Endodermal cell (in vitro differentiated cells): ENCODE results near the gene ZDHHC7. TPM values are rescaled to one million over a fixed set of nuclear protein-coding genes. Genes with fewer than 3 reads are reported as not detected.

Experiments used
- DNase-seq: peaks from one replicate; pipeline ENCODE4 v3.0.0-alpha.2; 2017
- H3K27ac ChIP-seq: 2 replicates; pipeline ENCODE4 v1.5.1; 2013; ENCODE audit warnings: mild to moderate bottlenecking, low read depth, low read length, moderate library complexity
- H3K27me3 ChIP-seq: 2 replicates; pipeline ENCODE4 v1.6.1; 2013; ENCODE audit warnings: mild to moderate bottlenecking, low read length, moderate library complexity; ENCODE audit not compliant: insufficient read depth, control insufficient read depth, poor library complexity, severe bottlenecking
- H3K36me3 ChIP-seq: 2 replicates; pipeline ENCODE4 v1.7.0; 2013; ENCODE audit warnings: mild to moderate bottlenecking, low read length, moderate library complexity; ENCODE audit not compliant: control insufficient read depth, insufficient read depth
- H3K4me1 ChIP-seq: one replicate; pipeline ENCODE4 v1.7.0; 2013; ENCODE audit warnings: low read length; ENCODE audit not compliant: control insufficient read depth, insufficient read depth
- H3K4me3 ChIP-seq: 2 replicates; pipeline ENCODE4 v1.5.1; 2013; ENCODE audit warnings: mild to moderate bottlenecking, low read length, moderate library complexity
- H3K9ac ChIP-seq: 2 replicates; pipeline ENCODE4 v1.6.1; 2013; ENCODE audit warnings: mild to moderate bottlenecking, low read length, moderate library complexity; ENCODE audit not compliant: poor library complexity, severe bottlenecking; ENCODE audit errors: extremely low read depth
- H3K9me3 ChIP-seq: 2 replicates; pipeline ENCODE4 v1.6.1; 2013; ENCODE audit warnings: mild to moderate bottlenecking, low read length, moderate library complexity; ENCODE audit not compliant: control insufficient read depth
- H3K27ac Mint-ChIP-seq: 2 replicates; pipeline ENCODE4 v1.8.0; 2020; ENCODE audit warnings: mixed read lengths
- H3K27me3 Mint-ChIP-seq: 2 replicates; pipeline ENCODE4 v1.8.0; 2021; ENCODE audit warnings: mild to moderate bottlenecking, mixed read lengths; ENCODE audit not compliant: insufficient read depth
- H3K36me3 Mint-ChIP-seq: 2 replicates; pipeline ENCODE4 v1.8.0; 2020; ENCODE audit warnings: low read depth, mixed read lengths
- H3K4me1 Mint-ChIP-seq: 2 replicates; pipeline ENCODE4 v1.8.0; 2020; ENCODE audit warnings: mixed read lengths
- H3K4me3 Mint-ChIP-seq: 2 replicates; pipeline ENCODE4 v1.8.0; 2020; ENCODE audit warnings: mild to moderate bottlenecking, moderate library complexity, mixed read lengths
- H3K9me3 Mint-ChIP-seq: 2 replicates; pipeline ENCODE4 v1.8.0; 2020; ENCODE audit warnings: mild to moderate bottlenecking, mixed read lengths
- WGBS, 2 experiments: methylation state at CpG; one replicate each; pipeline versions ENCODE4 v1.1.5 to v1.1.7; 2013; ENCODE audit warnings: missing lambda C conversion rate in 2 of 2, mixed read lengths in 1 of 2; ENCODE audit not compliant: insufficient coverage in 1 of 2, insufficient read length in 1 of 2; 5-methylcytosine and 5-hydroxymethylcytosine counted together
- total RNA-seq, 2 donors: library from RNA; stranded (reverse); fragmentation: NEBNext Ultra II Directional in 1 of 2; extraction: Animal tissue kit (Norgen Biotek cat#: 25700) in 1 of 2; gene quantifications; 2 replicates in 1 of 2; 3 replicates in 1 of 2; pipeline ENCODE4 v1.2.1, GENCODE V29; 2021
- TF ChIP-seq, protein P1 (sequence below): fragments of 200-600 bp; sonication (generic); conservative IDR thresholded peaks from 2 replicates; pipeline ENCODE4 v1.5.0; 2021; ENCODE audit warnings: antibody characterized with exemption, mild to moderate bottlenecking

Gene ZDHHC7
- total RNA-seq, 2 donors from 2014 or later = 58.7 to 61.8 TPM

DNA sequence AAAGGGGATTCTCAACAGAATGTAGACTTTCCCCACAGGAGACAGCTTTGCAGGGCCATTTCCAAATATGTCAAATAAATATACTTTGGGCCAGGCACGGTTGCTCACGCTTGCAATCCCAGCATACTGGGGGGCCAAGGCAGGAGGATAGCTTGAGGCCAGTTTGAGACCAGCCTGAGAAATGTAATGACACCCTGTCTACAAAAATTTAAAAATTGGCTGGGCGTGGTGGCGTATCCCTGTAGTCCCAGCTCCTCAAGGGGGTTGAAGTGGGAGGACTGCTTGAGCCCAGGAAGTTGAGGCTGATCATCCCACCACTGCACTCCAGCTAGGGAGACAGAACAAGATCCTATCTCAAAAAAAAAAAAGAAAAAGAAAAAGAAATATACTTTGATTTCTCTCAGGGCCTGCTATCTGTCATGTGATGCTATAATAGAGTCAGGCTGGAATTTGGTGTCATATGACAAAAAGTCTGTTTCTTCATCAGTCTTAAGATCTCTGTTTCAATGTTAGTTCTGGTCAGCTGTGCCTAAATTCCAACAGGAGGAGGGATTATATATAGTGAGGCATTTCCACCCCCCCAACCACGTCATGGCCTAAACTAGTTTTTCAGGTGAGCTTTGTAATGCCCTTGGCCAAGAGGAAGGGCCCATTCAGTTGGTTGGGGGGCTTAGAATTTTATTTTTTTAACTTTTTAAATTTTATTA, 4.3 kb upstream of the ZDHHC7 start:
- no peaks in the 10 kb centered on the region for H3K36me3 ChIP-seq
- no peak overlapping the region for H3K4me3 Mint-ChIP-seq
- H3K27ac Mint-ChIP-seq = peak overlapping the region; percentile 71
- no peak overlapping the region for H3K9ac ChIP-seq
- H3K4me1 Mint-ChIP-seq = peaks cover 14% of the 10 kb centered on the region
- peaks cover 4% of the 10 kb centered on the region for H3K4me1 ChIP-seq
- no peaks in the 10 kb centered on the region for H3K27me3 ChIP-seq
- TF ChIP-seq, protein P1, sequence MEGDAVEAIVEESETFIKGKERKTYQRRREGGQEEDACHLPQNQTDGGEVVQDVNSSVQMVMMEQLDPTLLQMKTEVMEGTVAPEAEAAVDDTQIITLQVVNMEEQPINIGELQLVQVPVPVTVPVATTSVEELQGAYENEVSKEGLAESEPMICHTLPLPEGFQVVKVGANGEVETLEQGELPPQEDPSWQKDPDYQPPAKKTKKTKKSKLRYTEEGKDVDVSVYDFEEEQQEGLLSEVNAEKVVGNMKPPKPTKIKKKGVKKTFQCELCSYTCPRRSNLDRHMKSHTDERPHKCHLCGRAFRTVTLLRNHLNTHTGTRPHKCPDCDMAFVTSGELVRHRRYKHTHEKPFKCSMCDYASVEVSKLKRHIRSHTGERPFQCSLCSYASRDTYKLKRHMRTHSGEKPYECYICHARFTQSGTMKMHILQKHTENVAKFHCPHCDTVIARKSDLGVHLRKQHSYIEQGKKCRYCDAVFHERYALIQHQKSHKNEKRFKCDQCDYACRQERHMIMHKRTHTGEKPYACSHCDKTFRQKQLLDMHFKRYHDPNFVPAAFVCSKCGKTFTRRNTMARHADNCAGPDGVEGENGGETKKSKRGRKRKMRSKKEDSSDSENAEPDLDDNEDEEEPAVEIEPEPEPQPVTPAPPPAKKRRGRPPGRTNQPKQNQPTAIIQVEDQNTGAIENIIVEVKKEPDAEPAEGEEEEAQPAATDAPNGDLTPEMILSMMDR = no peak
- peaks cover 8% of the 10 kb centered on the region for H3K27me3 Mint-ChIP-seq
- H3K9me3 Mint-ChIP-seq = no peaks in the 10 kb centered on the region
- no peaks in the 10 kb centered on the region for H3K36me3 Mint-ChIP-seq
- WGBS, 2 experiments = 91 to 92% methylated on average over 2 to 5 of the region's 5 CpGs
- DNase-seq = no peak
- H3K27ac ChIP-seq = no peak overlapping the region
- H3K4me3 ChIP-seq = no peak overlapping the region
- H3K9me3 ChIP-seq = no peaks in the 10 kb centered on the region

DNA sequence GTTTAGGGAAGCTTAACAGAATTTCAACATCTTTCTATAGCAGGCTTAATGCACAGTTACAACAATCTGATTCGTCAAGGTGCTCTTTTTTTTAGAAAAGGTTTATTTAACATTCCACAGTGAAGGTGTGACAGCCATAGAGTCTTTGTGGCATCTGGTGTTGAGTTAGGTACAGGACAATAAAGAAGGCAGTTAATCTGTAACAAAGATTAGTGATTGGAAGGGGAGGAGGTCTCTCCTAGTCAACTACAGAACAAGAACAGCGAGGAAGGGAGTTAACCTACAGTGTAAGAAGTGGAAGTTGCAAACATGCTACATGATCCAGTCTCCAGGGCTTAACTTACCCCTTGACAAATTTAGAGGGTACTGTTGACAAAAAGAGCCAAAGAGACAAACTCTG, 3.0 kb upstream of the ZDHHC7 start:
- Histone ChIP-seq H3K4me1 (peaks cover 4% of the 10 kb centered on the region), H3K27me3 (no peaks in the 10 kb centered on the region), H3K9ac (peak overlapping the region; percentile 17), H3K27ac (no peak overlapping the region), H3K4me3 (peak overlapping the region; percentile 59), H3K9me3 (no peaks in the 10 kb centered on the region), H3K36me3 (peaks cover 2% of the 10 kb centered on the region)
- no peak for DNase-seq
- TF ChIP-seq, protein P1 = no peak
- peaks cover 8% of the 10 kb centered on the region for H3K27me3 Mint-ChIP-seq
- H3K27ac Mint-ChIP-seq = peak overlapping the region; percentile 89
- peak overlapping the region; percentile 24 for H3K4me3 Mint-ChIP-seq
- 62 to 89% methylated on average over 1 to 2 of the region's 2 CpGs for WGBS, 2 experiments
- peaks cover 19% of the 10 kb centered on the region for H3K4me1 Mint-ChIP-seq
- no peaks in the 10 kb centered on the region for H3K9me3 Mint-ChIP-seq
- peaks cover 2% of the 10 kb centered on the region for H3K36me3 Mint-ChIP-seq

DNA sequence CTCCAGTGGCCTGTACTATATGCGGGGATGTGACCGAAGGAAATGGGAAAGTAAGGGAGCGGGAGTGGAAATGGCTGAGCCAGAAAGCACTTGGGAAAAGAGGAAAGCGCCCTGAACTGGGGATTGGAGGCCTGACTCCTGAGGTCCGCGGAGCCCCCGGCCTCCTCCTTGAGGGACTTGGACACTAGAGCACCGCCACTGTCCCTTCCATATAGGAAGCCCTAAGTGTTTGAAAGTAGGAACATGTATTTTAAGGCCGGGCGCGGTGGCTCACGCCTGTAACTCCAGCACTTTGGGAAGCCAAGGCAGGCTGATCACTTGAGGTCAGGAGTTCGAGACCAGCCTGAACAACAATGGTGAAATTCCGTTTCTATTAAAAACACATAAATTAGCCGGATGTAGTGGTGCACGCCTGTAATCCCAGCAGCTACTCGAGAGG, 530 bp upstream of the ZDHHC7 start:
- Mint-ChIP-seq H3K36me3 (peaks cover 15% of the 10 kb centered on the region), H3K9me3 (no peaks in the 10 kb centered on the region), H3K27ac (peak overlapping the region; percentile 98), H3K4me3 (peak overlapping the region; percentile 96), H3K4me1 (peaks cover 19% of the 10 kb centered on the region), H3K27me3 (no peaks in the 10 kb centered on the region)
- H3K27ac ChIP-seq = peak overlapping the region; percentile 94
- H3K9me3 ChIP-seq = no peaks in the 10 kb centered on the region
- TF ChIP-seq, protein P1 = no peak
- H3K36me3 ChIP-seq = peaks cover 12% of the 10 kb centered on the region
- DNase-seq = no peak
- H3K27me3 ChIP-seq = no peaks in the 10 kb centered on the region
- peaks cover 4% of the 10 kb centered on the region for H3K4me1 ChIP-seq
- peak overlapping the region; percentile 95 for H3K4me3 ChIP-seq
- H3K9ac ChIP-seq = peak overlapping the region; percentile 80
- WGBS, 2 experiments = 33 to 53% methylated on average over 11 to 17 of the region's 17 CpGs
